OCI-LY1 (cell line): ENCODE data around the gene CDK9.

Source experiments
- H2AFZ ChIP-seq: fragments of 200-600 bp; sonication (generic), shearing (Covaris generic); 2 replicates; pipeline ENCODE4 v1.6.0; 2014; ENCODE audit warnings: antibody characterized with exemption, mild to moderate bottlenecking, low read length
- H3F3A ChIP-seq: fragments of 200-600 bp; sonication (generic), shearing (Covaris generic); 2 replicates; pipeline ENCODE4 v1.6.0; 2014; ENCODE audit warnings: mild to moderate bottlenecking, antibody characterized with exemption, low read length, moderate library complexity; ENCODE audit not compliant: insufficient read depth
- H3K27ac ChIP-seq: fragments of 200-600 bp; sonication (generic); 2 replicates; pipeline ENCODE4 v1.5.1; 2014; ENCODE audit warnings: low read length, mixed run types, mild to moderate bottlenecking, low read depth; ENCODE audit not compliant: poor library complexity, severe bottlenecking
- H3K27me3 ChIP-seq: fragments of 200-600 bp; sonication (generic); 2 replicates; pipeline ENCODE4 v1.6.0; 2014; ENCODE audit warnings: antibody characterized with exemption, mild to moderate bottlenecking, low read length, moderate library complexity; ENCODE audit not compliant: insufficient read depth
- H3K36me3 ChIP-seq: fragments of 200-600 bp; sonication (generic); 2 replicates; pipeline ENCODE4 v1.6.1; 2014; ENCODE audit warnings: mild to moderate bottlenecking, antibody characterized with exemption, low read length, moderate library complexity, mixed read lengths; ENCODE audit not compliant: insufficient read depth
- H3K4me1 ChIP-seq: fragments of 200-600 bp; sonication (generic); 2 replicates; pipeline ENCODE4 v1.5.1; 2014; ENCODE audit warnings: mild to moderate bottlenecking, low read length, moderate library complexity; ENCODE audit not compliant: insufficient read depth, severe bottlenecking
- H3K4me2 ChIP-seq: fragments of 200-600 bp; sonication (generic), shearing (Covaris generic); 2 replicates; pipeline ENCODE4 v1.6.1; 2014; ENCODE audit warnings: low read length
- H3K4me3 ChIP-seq: fragments of 200-600 bp; sonication (generic); 2 replicates; pipeline ENCODE4 v1.5.1; 2014; ENCODE audit warnings: low read length, low read depth, mild to moderate bottlenecking, mixed read lengths; ENCODE audit not compliant: poor library complexity, severe bottlenecking
- H3K79me2 ChIP-seq: fragments of 200-600 bp; shearing (Covaris generic); 2 replicates; pipeline ENCODE4 v1.6.1; 2016; ENCODE audit warnings: mixed run types, low read length, mixed read lengths; ENCODE audit not compliant: insufficient read depth
- H3K9ac ChIP-seq: fragments of 200-600 bp; sonication (generic), shearing (Covaris generic); 2 replicates; pipeline ENCODE4 v1.6.1; 2014; ENCODE audit warnings: mild to moderate bottlenecking, low read length, mixed read lengths
- H3K9me2 ChIP-seq: fragments of 200-600 bp; sonication (generic), shearing (Covaris generic); 2 replicates; pipeline ENCODE4 v1.6.1; 2014; ENCODE audit warnings: low read depth, mild to moderate bottlenecking, low read length, mixed read lengths
- H3K9me3 ChIP-seq: fragments of 200-600 bp; shearing (Covaris generic); 2 replicates; pipeline ENCODE4 v1.6.1; 2014; ENCODE audit warnings: low read length, mixed read lengths
- H4K20me1 ChIP-seq: fragments of 200-600 bp; sonication (generic), shearing (Covaris generic); 2 replicates; pipeline ENCODE4 v1.6.0; 2016; ENCODE audit warnings: mild to moderate bottlenecking, low read length; ENCODE audit not compliant: insufficient read depth
- CTCF ChIP-seq: fragments of 200-600 bp; sonication (generic), shearing (Covaris generic); IDR thresholded peaks from 2 replicates; pipeline ENCODE4 v1.5.1; 2017; ENCODE audit warnings: mild to moderate bottlenecking, antibody characterized with exemption, low read length, moderate library complexity, mixed read lengths
- EZH2 ChIP-seq: fragments of 200-600 bp; sonication (generic), shearing (Covaris generic); IDR thresholded peaks from 2 replicates; pipeline ENCODE4 v1.8.0; 2017; ENCODE audit warnings: borderline replicate concordance, mixed run types, mild to moderate bottlenecking, antibody characterized with exemption, low read length, moderate library complexity, mixed read lengths

CDK9 gene

DNA sequence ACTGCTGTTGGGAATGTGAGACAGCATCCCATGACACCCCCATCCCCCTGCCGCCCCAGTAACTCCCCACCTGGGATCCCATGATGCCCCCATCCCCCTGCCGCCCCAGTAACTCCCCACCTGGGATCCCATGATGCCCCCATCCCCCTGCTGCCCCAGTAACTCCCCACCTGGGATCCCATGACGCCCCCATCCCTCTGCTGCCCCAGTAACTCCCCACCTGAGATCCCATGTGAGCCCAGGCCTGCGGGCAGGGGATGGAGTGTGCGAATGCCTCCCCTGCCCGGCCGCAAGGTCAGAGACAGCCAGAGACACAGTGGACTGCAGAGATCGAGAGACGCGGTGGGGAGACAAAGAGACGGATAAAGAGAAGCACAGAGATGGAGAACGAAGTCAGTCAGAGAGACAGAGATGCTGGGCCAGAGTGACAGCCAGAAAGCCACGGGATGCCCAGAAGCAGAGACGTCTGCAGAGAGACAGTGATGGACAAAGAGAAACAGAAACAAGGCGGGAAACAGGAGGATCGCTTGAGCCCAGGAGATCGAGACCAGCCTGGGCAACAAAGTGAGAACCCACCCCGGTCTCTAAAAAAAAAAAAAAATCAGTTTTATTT lies 8.4 kb upstream of the CDK9 start:
- TF ChIP-seq CTCF (no peak), EZH2 (no peak)
- peak overlapping the region; percentile 95 for H3K27ac ChIP-seq
- H3K4me1 ChIP-seq = peaks cover 67% of the 10 kb centered on the region
- H3K36me3 ChIP-seq = 0 out of 2 replicates have a peak, but pooled peaks cover 4% of the 10 kb centered on the region
- no peaks in the 10 kb centered on the region for H3K27me3 ChIP-seq
- H3K9me2 ChIP-seq = no peaks in the 10 kb centered on the region
- 0 out of 2 replicates have a peak, but pooled peaks cover 1% of the 10 kb centered on the region for H3F3A ChIP-seq
- no peaks in the 10 kb centered on the region; the same call in 1 of the 2 replicates for H3K79me2 ChIP-seq
- H3K4me3 ChIP-seq = peak overlapping the region; percentile 71
- H3K9ac ChIP-seq = peak overlapping the region; percentile 82
- no peaks in the 10 kb centered on the region for H4K20me1 ChIP-seq
- H2AFZ ChIP-seq = no peak overlapping the region
- no peaks in the 10 kb centered on the region for H3K9me3 ChIP-seq
- H3K4me2 ChIP-seq = peak overlapping the region; percentile 71

DNA sequence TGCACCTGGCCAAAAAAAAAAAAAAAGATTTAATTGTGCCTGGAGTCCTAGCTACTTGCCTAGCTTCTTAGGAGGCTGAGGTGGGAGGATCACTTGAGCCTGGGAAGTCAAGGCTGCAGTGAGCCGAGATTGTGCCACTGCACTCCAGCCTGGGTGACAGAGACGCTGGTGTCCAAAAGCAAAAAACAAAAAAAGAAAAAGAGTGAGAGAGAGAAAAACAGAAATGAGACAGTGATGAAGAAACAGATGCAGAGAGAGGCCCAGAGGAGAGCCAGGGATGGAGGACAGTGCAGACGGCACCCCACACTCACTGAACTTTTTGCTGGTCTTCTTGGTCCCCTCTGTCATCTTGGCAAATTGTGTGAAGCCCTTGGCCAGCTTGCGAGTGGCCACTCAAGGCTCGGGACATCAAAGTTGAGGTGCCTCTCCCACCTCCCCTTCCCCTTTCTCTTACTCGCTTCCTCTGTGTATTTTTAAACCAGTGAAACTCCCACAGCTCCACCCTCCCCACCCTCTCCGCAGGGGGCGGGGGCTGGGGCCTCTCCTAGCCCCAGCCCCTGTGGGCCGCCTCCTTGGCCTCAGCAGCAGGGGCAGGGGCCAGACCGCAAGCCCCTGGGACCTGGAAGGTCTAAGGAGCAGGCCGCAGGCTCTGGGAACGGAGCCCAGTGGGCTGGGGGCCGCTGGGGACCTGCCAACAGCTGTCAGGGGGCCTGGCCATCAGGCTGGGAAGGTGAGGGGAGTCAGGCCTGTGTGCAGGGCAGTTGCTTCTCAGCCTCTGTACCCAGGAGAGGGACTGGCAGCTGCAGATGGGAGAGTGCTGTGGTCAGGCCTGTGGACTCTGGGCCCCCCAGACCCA lies 7.3 kb upstream of the CDK9 start, which contains the start of gene SH2D3C:
TSS of gene SH2D3C (minus strand) at position 387 of the 856 bp plus-strand sequence. CDS start at position 348, 39 bp downstream.
- Histone ChIP-seq H3K9me3 (no peaks in the 10 kb centered on the region), H3K27ac (peak within 1 kb of the TSS; percentile 95), H3K9ac (peak within 1 kb of the TSS; percentile 82), H4K20me1 (no peaks in the 10 kb centered on the region), H3F3A (0 out of 2 replicates have a peak, but pooled peaks cover 4% of the 10 kb centered on the region), H3K4me3 (peak within 1 kb of the TSS; percentile 71), H3K9me2 (no peaks in the 10 kb centered on the region), H3K79me2 (no peaks in the 10 kb centered on the region; the same call in 1 of the 2 replicates), H2AFZ (no peak within 1 kb of the TSS), H3K4me1 (peaks cover 69% of the 10 kb centered on the region), H3K4me2 (peak within 1 kb of the TSS; percentile 71), H3K36me3 (0 out of 2 replicates have a peak, but pooled peaks cover 4% of the 10 kb centered on the region), H3K27me3 (no peaks in the 10 kb centered on the region)
- TF ChIP-seq EZH2 (no peak), CTCF (no peak)

DNA sequence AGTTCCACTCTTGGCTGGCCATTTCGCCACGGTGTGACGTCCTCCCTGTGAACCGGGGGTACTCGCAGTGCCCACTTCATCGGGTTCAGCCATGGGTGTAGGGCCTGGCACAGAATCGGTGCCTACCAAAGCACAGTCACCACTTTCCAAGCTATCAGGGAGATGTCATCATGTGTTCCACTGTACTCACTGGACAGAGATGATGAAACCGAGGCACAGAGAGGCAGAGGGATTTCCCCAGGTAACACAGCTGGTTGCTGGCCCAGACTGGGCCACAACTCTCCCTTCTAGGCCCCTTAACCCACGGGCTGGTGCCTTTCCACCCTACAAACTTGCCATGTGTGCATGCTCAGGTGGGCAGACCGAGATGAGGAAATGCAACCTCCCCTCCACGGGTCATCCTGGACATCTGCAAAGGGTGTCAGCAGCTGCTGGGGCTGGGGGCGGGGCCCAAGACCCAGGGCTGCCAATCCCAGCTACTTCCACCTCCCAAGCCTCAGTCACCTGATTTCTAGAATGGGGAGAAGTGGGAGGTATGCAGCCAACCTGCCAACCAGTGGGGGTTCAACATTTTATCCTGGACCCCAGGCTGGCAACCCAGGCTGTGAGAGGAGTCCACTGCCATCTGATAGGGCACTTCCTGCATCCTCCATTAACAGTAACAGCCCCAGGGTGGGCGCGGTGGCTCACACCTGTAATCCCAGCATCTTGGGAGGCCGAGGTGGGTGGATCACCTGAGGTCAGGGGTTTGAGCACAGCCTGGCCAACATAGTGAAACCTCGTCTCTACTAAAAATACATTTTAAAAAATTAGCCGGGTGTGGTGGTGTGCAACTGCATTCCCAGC lies 6.5 kb upstream of the CDK9 start:
- no peaks in the 10 kb centered on the region for H4K20me1 ChIP-seq
- H3K27ac ChIP-seq = peak overlapping the region; percentile 95
- TF ChIP-seq CTCF = no peak
- TF ChIP-seq EZH2 = no peak
- peak overlapping the region; percentile 71 for H3K4me2 ChIP-seq
- no peak overlapping the region for H2AFZ ChIP-seq
- peak overlapping the region; percentile 82 for H3K9ac ChIP-seq
- H3K9me2 ChIP-seq = no peaks in the 10 kb centered on the region
- H3K27me3 ChIP-seq = no peaks in the 10 kb centered on the region
- no peaks in the 10 kb centered on the region for H3K9me3 ChIP-seq
- H3F3A ChIP-seq = 0 out of 2 replicates have a peak, but pooled peaks cover 4% of the 10 kb centered on the region
- H3K79me2 ChIP-seq = no peaks in the 10 kb centered on the region; the same call in 1 of the 2 replicates
- peak overlapping the region; percentile 71 for H3K4me3 ChIP-seq
- peaks cover 69% of the 10 kb centered on the region for H3K4me1 ChIP-seq
- H3K36me3 ChIP-seq = 0 out of 2 replicates have a peak, but pooled peaks cover 4% of the 10 kb centered on the region
